PC-3 (cell line): ENCODE results near the gene FZR1. TPM values are rescaled to one million over a fixed set of nuclear protein-coding genes. Genes with fewer than 3 reads are reported as not detected.

Source experiments
- ATAC-seq: fragments of 200-7000 bp; cut with Tn5 transposase; 2 replicates; pipeline ENCODE4 v1.9.1; 2020; ENCODE audit warnings: mild to moderate bottlenecking, moderate library complexity
- BruUV-seq: library from RNA; stranded (reverse); fragments of 400-500 nt; replicated peaks from 2 replicates; lab custom pipeline; 2021; lab: Mats Ljungman, UMichigan
- CTCF ChIA-PET: fragments of 300-600 bp; sonication (Branson Sonifier 250); formaldehyde crosslinking; loops from one replicate; lab custom pipeline; 2022; ENCODE audit warnings: antibody characterized with exemption; lab: Charles Lee
- POLR2A ChIA-PET: fragments of 300-600 bp; sonication (Branson Sonifier 250); formaldehyde crosslinking; loops from one replicate; lab custom pipeline; 2022; ENCODE audit warnings: antibody characterized with exemption; ENCODE audit not compliant: unreplicated experiment; lab: Charles Lee
- DNase-seq: peaks from one replicate; pipeline ENCODE4 v3.0.0-alpha.2; 2015
- H2AFZ ChIP-seq: fragments of 300-600 bp; sonication (generic); 2 replicates; pipeline ENCODE4 v1.6.0; 2016; ENCODE audit warnings: antibody characterized with exemption, low read length
- H3F3A ChIP-seq: fragments of 300-600 bp; sonication (generic); one replicate; pipeline ENCODE4 v1.6.0; 2017; ENCODE audit warnings: antibody characterized with exemption, low read length, control low read depth, mild to moderate bottlenecking; ENCODE audit not compliant: unreplicated experiment
- H3K27ac ChIP-seq: fragments of 300-600 bp; sonication (generic); 2 replicates; pipeline ENCODE4 v1.5.1; 2016; ENCODE audit warnings: mild to moderate bottlenecking, low read length
- H3K27me3 ChIP-seq: fragments of 300-600 bp; sonication (generic); 2 replicates; pipeline ENCODE4 v1.6.1; 2016; ENCODE audit warnings: low read length, mixed read lengths
- H3K36me3 ChIP-seq: fragments of 300-600 bp; sonication (generic); 2 replicates; pipeline ENCODE4 v1.6.1; 2016; ENCODE audit warnings: low read depth, mixed run types, low read length, mixed read lengths
- H3K4me1 ChIP-seq: fragments of 300-600 bp; sonication (generic); 2 replicates; pipeline ENCODE4 v1.5.1; 2016; ENCODE audit warnings: low read length; ENCODE audit not compliant: insufficient read depth
- H3K4me2 ChIP-seq: fragments of 300-600 bp; sonication (generic); 2 replicates; pipeline ENCODE4 v1.6.0; 2016; ENCODE audit warnings: low read length
- H3K4me3 ChIP-seq: fragments of 300-600 bp; sonication (generic); 2 replicates; pipeline ENCODE4 v1.5.1; 2016; ENCODE audit warnings: mild to moderate bottlenecking, low read length, mixed read lengths
- H3K79me2 ChIP-seq: fragments of 300-600 bp; sonication (generic); 2 replicates; pipeline ENCODE4 v1.6.1; 2017; ENCODE audit warnings: low read length, mixed read lengths
- H3K9ac ChIP-seq: fragments of 300-600 bp; sonication (generic); 2 replicates; pipeline ENCODE4 v1.6.0; 2016; ENCODE audit warnings: mild to moderate bottlenecking, low read length
- H3K9me2 ChIP-seq: fragments of 300-600 bp; sonication (generic); replicated peaks from 2 replicates; pipeline ENCODE4 v1.6.1; 2016; ENCODE audit warnings: mixed run types, low read length, mixed read lengths
- H3K9me3 ChIP-seq: fragments of 300-600 bp; sonication (generic); 2 replicates; pipeline ENCODE4 v1.6.1; 2016; ENCODE audit warnings: low read length, mixed read lengths
- H4K20me1 ChIP-seq: fragments of 300-600 bp; sonication (generic); 2 replicates; pipeline ENCODE4 v1.6.1; 2016; ENCODE audit warnings: low read length, mixed read lengths
- CTCF ChIP-seq: fragments of 300-600 bp; sonication (generic); conservative IDR thresholded peaks from 2 replicates; pipeline ENCODE4 v1.5.1; 2017; ENCODE audit warnings: antibody characterized with exemption, low read depth, mild to moderate bottlenecking, low read length
- EZH2 ChIP-seq: fragments of 300-600 bp; sonication (generic); IDR thresholded peaks from one replicate; pipeline ENCODE4 v1.6.1; 2017; ENCODE audit warnings: antibody characterized with exemption, mild to moderate bottlenecking, low read length; ENCODE audit not compliant: unreplicated experiment
- EZH2phosphoT487 ChIP-seq: fragments of 300-600 bp; sonication (generic); IDR thresholded peaks from 2 replicates; pipeline ENCODE4 v1.6.1; 2018; ENCODE audit warnings: mild to moderate bottlenecking, antibody characterized with exemption, low read length, borderline replicate concordance
- intact Hi-C: fragments of 100-400 bp; cut with micrococcal nuclease; formaldehyde crosslinking; loops from 2 replicates; pipeline ENCODE4 v1.9.0; 2023
- total RNA-seq: library from RNA; depleted of rRNA; stranded (reverse); fragments of >200 nt; gene quantifications from 2 replicates; pipeline ENCODE4 v1.2.3, GENCODE V29; 2014

Gene FZR1
- total RNA-seq, 1 experiment from 2014 or later = 53.6 TPM

- DNase-seq (no peak), ATAC-seq (no peak)
- Histone ChIP-seq H4K20me1 (0 out of 2 replicates have a peak, but pooled peaks cover 3% of the 10 kb centered on the region), H3K9me2 (no peaks in the 10 kb centered on the region), H3K4me3 (no peak overlapping the region), H3K27ac (no peak overlapping the region), H3K4me2 (no peak overlapping the region), H3K9ac (no peak overlapping the region), H3K4me1 (peaks cover 5% of the 10 kb centered on the region; the same call in 1 of the 2 replicates), H3F3A (no peaks in the 10 kb centered on the region), H3K9me3 (no peaks in the 10 kb centered on the region), H3K36me3 (0 out of 2 replicates have a peak, but pooled peaks cover 6% of the 10 kb centered on the region), H3K79me2 (peaks cover 18% of the 10 kb centered on the region), H3K27me3 (no peaks in the 10 kb centered on the region), H2AFZ (no peak overlapping the region)
- POLR2A ChIA-PET = no interaction called here
- intact Hi-C loops = no loop called here
- TF ChIP-seq EZH2 = no peak
- BruUV-seq = no TSS peak
- CTCF ChIA-PET = no interaction called here
Observed at GRCh38 chr19:3549816-3550215, 43.7 kb downstream of the FZR1 start.

GRCh38 chr19:3550947-3551791, 45.1 kb downstream of the FZR1 start:
- Histone ChIP-seq H3K9ac (no peak overlapping the region), H3F3A (no peaks in the 10 kb centered on the region), H2AFZ (no peak overlapping the region), H3K9me2 (no peaks in the 10 kb centered on the region), H4K20me1 (peaks cover 12% of the 10 kb centered on the region), H3K27ac (no peak overlapping the region), H3K27me3 (no peaks in the 10 kb centered on the region), H3K4me2 (no peak overlapping the region), H3K36me3 (no peaks in the 10 kb centered on the region), H3K4me3 (no peak overlapping the region), H3K9me3 (no peaks in the 10 kb centered on the region), H3K79me2 (peaks cover 31% of the 10 kb centered on the region), H3K4me1 (peaks cover 12% of the 10 kb centered on the region; the same call in 1 of the 2 replicates)
- DNase-seq (no peak), ATAC-seq (no peak)
- no peak for TF ChIP-seq CTCF
- no peak for TF ChIP-seq EZH2
- TF ChIP-seq EZH2phosphoT487 = no peak
- intact Hi-C loops = no loop called here
- ChIA-PET CTCF (no interaction called here), POLR2A (no interaction called here)
- BruUV-seq = no TSS peak

GRCh38 chr19:3551792-3552095, 45.6 kb downstream of the FZR1 start:
- Histone ChIP-seq H3K4me1 (peaks cover 12% of the 10 kb centered on the region; the same call in 1 of the 2 replicates), H3K9me2 (no peaks in the 10 kb centered on the region), H3K36me3 (no peaks in the 10 kb centered on the region), H3K27ac (no peak overlapping the region), H3K79me2 (peaks cover 37% of the 10 kb centered on the region), H4K20me1 (peaks cover 18% of the 10 kb centered on the region), H3K9ac (no peak overlapping the region), H3K27me3 (no peaks in the 10 kb centered on the region), H2AFZ (no peak overlapping the region), H3K9me3 (no peaks in the 10 kb centered on the region), H3K4me3 (no peak overlapping the region), H3F3A (no peaks in the 10 kb centered on the region), H3K4me2 (no peak overlapping the region)
- POLR2A ChIA-PET = no interaction called here
- DNase-seq = no peak
- no TSS peak for BruUV-seq
- ATAC-seq = no peak
- CTCF ChIA-PET = no interaction called here
- TF ChIP-seq EZH2 = no peak
- no peak for TF ChIP-seq CTCF
- TF ChIP-seq EZH2phosphoT487 = no peak
- intact Hi-C loops = no loop called here
